Mononuclear cell (primary cell): Measurements from ENCODE around the gene NBEA. TPM values are rescaled to one million over a fixed set of nuclear protein-coding genes. Genes with fewer than 3 reads are reported as not detected.

ENCODE experiments used
- H3K27me3 ChIP-seq: 2 replicates; pipeline ENCODE4 v1.6.0; 2011; ENCODE audit warnings: low read length, control low read depth; ENCODE audit not compliant: insufficient read depth
- H3K4me1 ChIP-seq: 2 replicates; pipeline ENCODE4 v1.5.1; 2011; ENCODE audit warnings: mild to moderate bottlenecking, low read length, control low read depth; ENCODE audit not compliant: insufficient read depth
- H3K4me3 ChIP-seq: 2 replicates; pipeline ENCODE4 v1.5.1; 2011; ENCODE audit warnings: mild to moderate bottlenecking, low read length, moderate library complexity
- H3K9me3 ChIP-seq: 2 replicates; pipeline ENCODE4 v1.5.1; 2011; ENCODE audit warnings: low read depth, mild to moderate bottlenecking, control low read depth, low read length
- total RNA-seq: library from RNA; depleted of rRNA; stranded (reverse); fragments of >200 nt; gene quantifications from one replicate; pipeline ENCODE4 v1.2.3, GENCODE V29; 2012

Gene NBEA
- total RNA-seq, 1 donor = 3.3 TPM

GRCh38 chr13:35478271-35479037, 536.4 kb downstream of the NBEA start:
- Histone ChIP-seq H3K4me3 (no peak overlapping the region), H3K4me1 (peaks cover 25% of the 10 kb centered on the region), H3K27me3 (peaks cover 78% of the 10 kb centered on the region), H3K9me3 (no peaks in the 10 kb centered on the region)

GRCh38 chr13:35479038-35479492, 537.0 kb downstream of the NBEA start:
- Histone ChIP-seq H3K9me3 (no peaks in the 10 kb centered on the region), H3K4me3 (no peak overlapping the region), H3K4me1 (peaks cover 25% of the 10 kb centered on the region), H3K27me3 (peaks cover 72% of the 10 kb centered on the region)

- Histone ChIP-seq H3K27me3 (peaks cover 65% of the 10 kb centered on the region), H3K4me1 (peaks cover 25% of the 10 kb centered on the region), H3K4me3 (no peak overlapping the region), H3K9me3 (no peaks in the 10 kb centered on the region)
These were observed 537.6 kb downstream of the NBEA start for GRCh38 chr13:35479706-35480105.

- peaks cover 19% of the 10 kb centered on the region for H3K4me1 ChIP-seq
- H3K27me3 ChIP-seq = peaks cover 61% of the 10 kb centered on the region
- no peak overlapping the region for H3K4me3 ChIP-seq
- no peaks in the 10 kb centered on the region for H3K9me3 ChIP-seq
These were observed 538.3 kb downstream of the NBEA start for GRCh38 chr13:35480346-35480745.

- Histone ChIP-seq H3K4me1 (peaks cover 8% of the 10 kb centered on the region), H3K27me3 (peaks cover 50% of the 10 kb centered on the region), H3K9me3 (no peaks in the 10 kb centered on the region), H3K4me3 (no peak overlapping the region)
These were observed 539.7 kb downstream of the NBEA start for GRCh38 chr13:35481777-35482176.

- Histone ChIP-seq H3K27me3 (peaks cover 43% of the 10 kb centered on the region), H3K9me3 (no peaks in the 10 kb centered on the region), H3K4me3 (no peak overlapping the region), H3K4me1 (peaks cover 8% of the 10 kb centered on the region)
These were observed 540.5 kb downstream of the NBEA start for GRCh38 chr13:35482527-35482926.

- H3K4me1 ChIP-seq = peaks cover under 1% of the 10 kb centered on the region
- peaks cover 30% of the 10 kb centered on the region for H3K27me3 ChIP-seq
- H3K9me3 ChIP-seq = no peaks in the 10 kb centered on the region
- no peak overlapping the region for H3K4me3 ChIP-seq
These were observed 541.7 kb downstream of the NBEA start for GRCh38 chr13:35483761-35484160.

GRCh38 chr13:35484384-35484783, 542.3 kb downstream of the NBEA start:
- H3K27me3 ChIP-seq = peaks cover 24% of the 10 kb centered on the region
- H3K4me3 ChIP-seq = no peak overlapping the region
- no peaks in the 10 kb centered on the region for H3K9me3 ChIP-seq
- no peaks in the 10 kb centered on the region for H3K4me1 ChIP-seq

GRCh38 chr13:35485424-35485823, 543.4 kb downstream of the NBEA start:
- no peak overlapping the region for H3K4me3 ChIP-seq
- H3K9me3 ChIP-seq = no peaks in the 10 kb centered on the region
- H3K27me3 ChIP-seq = peaks cover 14% of the 10 kb centered on the region
- no peaks in the 10 kb centered on the region for H3K4me1 ChIP-seq

GRCh38 chr13:35489050-35489449, 547.0 kb downstream of the NBEA start:
- Histone ChIP-seq H3K27me3 (peaks cover 4% of the 10 kb centered on the region), H3K4me1 (no peaks in the 10 kb centered on the region), H3K9me3 (no peaks in the 10 kb centered on the region), H3K4me3 (no peak overlapping the region)

GRCh38 chr13:35496006-35496405, 553.9 kb downstream of the NBEA start:
- H3K4me3 ChIP-seq = no peak overlapping the region
- peaks cover 9% of the 10 kb centered on the region for H3K4me1 ChIP-seq
- no peaks in the 10 kb centered on the region for H3K27me3 ChIP-seq
- no peaks in the 10 kb centered on the region for H3K9me3 ChIP-seq

- H3K9me3 ChIP-seq = no peaks in the 10 kb centered on the region
- no peak overlapping the region for H3K4me3 ChIP-seq
- peaks cover 9% of the 10 kb centered on the region for H3K4me1 ChIP-seq
- no peaks in the 10 kb centered on the region for H3K27me3 ChIP-seq
These were observed 554.8 kb downstream of the NBEA start for GRCh38 chr13:35496761-35497386.

- Histone ChIP-seq H3K4me1 (peaks cover 9% of the 10 kb centered on the region), H3K9me3 (no peaks in the 10 kb centered on the region), H3K4me3 (no peak overlapping the region), H3K27me3 (no peaks in the 10 kb centered on the region)
These were observed 556.2 kb downstream of the NBEA start for GRCh38 chr13:35498231-35498630.

GRCh38 chr13:35499196-35499662, 557.2 kb downstream of the NBEA start:
- no peak overlapping the region for H3K4me3 ChIP-seq
- H3K9me3 ChIP-seq = no peaks in the 10 kb centered on the region
- peaks cover 9% of the 10 kb centered on the region for H3K4me1 ChIP-seq
- no peaks in the 10 kb centered on the region for H3K27me3 ChIP-seq

GRCh38 chr13:35499676-35500075, 557.6 kb downstream of the NBEA start:
- Histone ChIP-seq H3K4me1 (peaks cover 9% of the 10 kb centered on the region), H3K27me3 (no peaks in the 10 kb centered on the region)

More at GRCh38 chr13:35499676-35500075, 557.6 kb downstream of the NBEA start:
- no peak overlapping the region for H3K4me3 ChIP-seq
- no peaks in the 10 kb centered on the region for H3K9me3 ChIP-seq
